ENCODE measurements around the gene TLN1. TPM values are rescaled to one million over a fixed set of nuclear protein-coding genes. Genes with fewer than 3 reads are reported as not detected.

Gene TLN1
- total RNA-seq, 1 donor from 2014 or later = 362 TPM

DNA sequence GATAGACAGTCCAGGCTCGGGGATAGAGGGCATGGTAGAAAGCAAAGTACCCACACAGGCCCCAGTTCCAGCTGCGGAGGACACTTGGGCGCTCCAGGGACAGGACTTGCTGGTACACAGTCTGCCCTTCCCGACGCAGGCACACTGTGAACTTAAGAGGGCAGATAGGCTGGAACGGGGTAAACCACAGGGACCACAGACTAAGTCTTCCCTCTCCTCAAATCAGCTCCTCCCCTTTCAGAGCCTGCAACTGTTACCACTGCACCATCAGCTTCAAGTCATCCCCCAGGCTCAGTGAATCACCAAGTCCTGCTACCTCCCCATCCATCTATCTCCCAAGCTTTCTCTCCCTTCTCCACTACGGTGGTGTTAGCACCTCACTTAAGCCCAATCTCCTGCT is 9.7 kb upstream of the TLN1 start:
- POLR2A ChIA-PET = interaction anchor here (0.6 to 1.7 kb wide), 3 partner anchors 10 to 95 kb away, joined by 3 to 8 read pairs (median 3); partner anchors contain the start of genes CREB3 and TLN1
- Mint-ChIP-seq H3K4me3 (no peak overlapping the region), H3K36me3 (ENCODE audit: low read depth) (peaks cover 85% of the 10 kb centered on the region)

DNA sequence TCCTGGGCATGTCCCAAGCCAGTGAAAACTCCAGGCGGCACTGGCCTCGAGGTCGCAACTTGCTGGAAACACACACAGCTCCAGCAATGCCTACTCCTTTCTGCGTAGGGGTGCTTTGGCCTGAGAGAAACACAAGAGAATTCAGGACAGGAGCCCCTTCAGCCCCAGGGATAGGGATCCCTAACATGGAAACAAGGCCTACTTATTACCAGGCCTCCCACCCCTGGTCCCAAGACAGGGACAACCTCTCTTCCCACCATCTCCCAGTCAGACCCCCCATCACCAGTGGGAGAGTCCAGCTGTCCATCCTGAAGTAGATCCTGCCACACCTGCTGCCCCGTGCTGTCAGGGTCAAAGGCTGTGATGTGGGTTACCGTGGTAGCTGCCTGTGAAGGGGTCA is 8.2 kb upstream of the TLN1 start:
- ChIA-PET CTCF (interaction anchor here (1.2 to 1.3 kb wide), 2 partner anchors 14 to 75 kb away, joined by 3 read pairs; no protein-coding TSS in a partner anchor), POLR2A (interaction anchor here (1.7 to 6.6 kb wide), 2 partner anchors 8 to 9 kb away, joined by 8 to 32 read pairs; partner anchors contain the start of genes CREB3, GBA2, RGP1 and TLN1)
- H3K9me3 Mint-ChIP-seq = no peaks in the 10 kb centered on the region
- H3K4me1 Mint-ChIP-seq = peaks cover 6% of the 10 kb centered on the region
- H3K27ac Mint-ChIP-seq = no peak overlapping the region
- peaks cover 92% of the 10 kb centered on the region for H3K36me3 Mint-ChIP-seq (ENCODE audit: low read depth)
- intact Hi-C loops (cut with micrococcal nuclease) = no loop called here
- no peak for ATAC-seq (ENCODE audit: low read depth)
- H3K4me3 Mint-ChIP-seq = no peak overlapping the region
- TF ChIP-seq CTCF (IDR thresholded peaks at IDR 0.05) = no peak
- no peak for DNase-seq
- H3K27me3 Mint-ChIP-seq = no peaks in the 10 kb centered on the region

More for the DNA sequence above, 9.7 kb upstream of the TLN1 start:
- CTCF ChIA-PET = no interaction called here
- no peak overlapping the region for H3K27ac Mint-ChIP-seq
- DNase-seq (no peak), ATAC-seq (ENCODE audit: low read depth) (no peak)
- H3K9me3 Mint-ChIP-seq = no peaks in the 10 kb centered on the region
- intact Hi-C loops (cut with micrococcal nuclease) = no loop called here
- H3K4me1 Mint-ChIP-seq = peaks cover 17% of the 10 kb centered on the region
- TF ChIP-seq CTCF (IDR thresholded peaks at IDR 0.05) = no peak
- H3K27me3 Mint-ChIP-seq = no peaks in the 10 kb centered on the region

DNA sequence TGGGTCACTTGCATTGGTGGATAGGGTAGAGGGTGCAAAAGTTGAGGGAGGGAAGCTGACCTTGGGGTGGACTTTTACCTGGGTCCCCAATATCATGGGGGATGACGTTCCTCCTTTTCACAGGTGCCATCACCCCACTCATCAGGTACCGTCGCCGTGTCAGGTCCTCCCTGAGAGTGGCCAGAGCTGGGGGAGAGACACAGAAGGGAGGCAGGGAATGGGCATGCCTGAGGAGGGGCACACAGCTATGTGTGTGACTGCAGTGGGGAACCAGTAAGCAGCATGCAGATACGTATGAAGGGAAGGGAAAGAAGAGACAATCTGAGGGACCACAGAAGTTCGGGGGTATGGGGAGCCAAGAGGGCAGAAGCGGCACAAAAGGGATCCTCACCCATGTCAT is 6.9 kb upstream of the TLN1 start:
- CTCF ChIA-PET = interaction anchor here (0.8 to 2.9 kb wide), 7 partner anchors 9 to 143 kb away, joined by 3 to 12 read pairs (median 3); partner anchors contain the start of genes GBA2, RGP1 and SPAG8
- H3K27me3 Mint-ChIP-seq = no peaks in the 10 kb centered on the region
- no peak for TF ChIP-seq CTCF (IDR thresholded peaks at IDR 0.05)

DNA sequence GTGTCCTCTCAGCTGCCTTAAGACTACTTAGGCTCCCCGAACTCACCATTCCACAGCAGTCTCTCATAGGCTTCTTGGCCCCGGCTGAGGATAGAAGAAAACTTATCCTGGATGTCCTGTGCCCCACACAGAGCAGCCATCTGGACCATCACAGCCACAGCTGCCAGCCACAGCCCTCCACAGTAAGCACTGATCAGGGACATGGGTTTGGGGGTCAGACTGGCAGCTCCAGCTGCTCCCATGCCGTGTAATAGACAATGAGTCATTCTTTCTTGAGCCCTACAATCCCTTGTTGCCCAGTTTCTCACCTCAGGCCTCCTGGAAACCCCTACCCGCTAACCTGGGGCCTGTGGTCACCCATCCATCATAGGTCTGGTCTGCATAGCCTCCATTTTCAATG is 6.2 kb upstream of the TLN1 start:
- H3K27me3 Mint-ChIP-seq = no peaks in the 10 kb centered on the region
- no peak for TF ChIP-seq CTCF (IDR thresholded peaks at IDR 0.05)
- H3K9me3 Mint-ChIP-seq = no peaks in the 10 kb centered on the region
- ChIA-PET POLR2A (interaction anchor here (6.6 kb wide), 1 partner anchor 11 kb away, joined by 32 read pairs; the partner anchor contains the start of genes GBA2 and RGP1), CTCF (interaction anchor here (0.9 to 2.9 kb wide), 3 partner anchors 10 to 144 kb away, joined by 3 to 12 read pairs (median 7); partner anchors contain the start of genes GBA2 and RGP1)
- intact Hi-C loops (cut with micrococcal nuclease) = loop anchor here (10.0 kb wide), 1 partner anchor 1073 kb away; the partner anchor contains the start of gene CCL27
- no peak for ATAC-seq (ENCODE audit: low read depth)
- H3K36me3 Mint-ChIP-seq (ENCODE audit: low read depth) = peaks cover 81% of the 10 kb centered on the region
- DNase-seq = no peak
- H3K4me1 Mint-ChIP-seq = peaks cover 6% of the 10 kb centered on the region
- no peak overlapping the region for H3K4me3 Mint-ChIP-seq
- no peak overlapping the region for H3K27ac Mint-ChIP-seq

More for the DNA sequence above, 6.9 kb upstream of the TLN1 start:
- intact Hi-C loops (cut with micrococcal nuclease) = loop anchor here (10.0 kb wide), 1 partner anchor 1074 kb away; the partner anchor contains the start of gene CCL27
- DNase-seq (no peak), ATAC-seq (ENCODE audit: low read depth) (no peak)
- Mint-ChIP-seq H3K27ac (no peak overlapping the region), H3K4me1 (peaks cover 6% of the 10 kb centered on the region), H3K4me3 (no peak overlapping the region), H3K9me3 (no peaks in the 10 kb centered on the region), H3K36me3 (ENCODE audit: low read depth) (peaks cover 88% of the 10 kb centered on the region)
- POLR2A ChIA-PET = interaction anchor here (6.6 kb wide), 1 partner anchor 10 kb away, joined by 32 read pairs; the partner anchor contains the start of genes GBA2 and RGP1

DNA sequence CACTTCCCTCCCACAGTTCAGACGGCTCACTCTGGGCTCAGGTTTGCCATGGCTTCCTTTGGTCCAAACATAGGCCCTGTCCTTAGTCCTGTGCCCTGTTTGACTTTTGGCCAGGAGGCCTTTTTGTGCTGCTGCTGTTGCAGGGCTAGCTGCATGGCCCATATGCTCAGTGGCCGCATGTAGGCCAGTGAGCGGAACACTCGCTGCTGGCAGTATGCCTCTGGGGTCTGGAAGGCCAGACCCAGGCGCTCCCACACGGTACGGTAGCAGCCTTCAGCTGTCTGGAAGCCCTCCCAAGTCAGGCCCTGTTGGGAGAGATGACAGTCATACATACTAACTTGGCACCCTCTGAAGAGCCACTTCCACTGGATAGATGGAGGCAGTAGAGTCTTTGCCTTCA is 5.1 kb upstream of the TLN1 start:
- peaks cover 72% of the 10 kb centered on the region for H3K36me3 Mint-ChIP-seq (ENCODE audit: low read depth)
- intact Hi-C loops (cut with micrococcal nuclease) = loop anchor here (2.0 to 10.0 kb wide), 2 partner anchors 54 to 1072 kb away; partner anchors contain the start of genes CCL27 and NPR2
- no peaks in the 10 kb centered on the region for H3K9me3 Mint-ChIP-seq
- H3K27me3 Mint-ChIP-seq = no peaks in the 10 kb centered on the region
- ATAC-seq (ENCODE audit: low read depth) (no peak), DNase-seq (no peak)
- no peak overlapping the region for H3K4me3 Mint-ChIP-seq
- TF ChIP-seq CTCF (IDR thresholded peaks at IDR 0.05) = no peak
- H3K27ac Mint-ChIP-seq = no peak overlapping the region
- peaks cover 9% of the 10 kb centered on the region for H3K4me1 Mint-ChIP-seq
- ChIA-PET POLR2A (interaction anchor here (0.9 to 6.6 kb wide), 2 partner anchors 12 to 90 kb away, joined by 3 to 32 read pairs; partner anchors contain the start of genes GBA2 and RGP1), CTCF (interaction anchor here (0.6 to 2.9 kb wide), 7 partner anchors 11 to 90 kb away, joined by 3 to 12 read pairs (median 7); partner anchors contain the start of genes GBA2 and RGP1)

Measured in activated B cell treated with CpG ODN at 0.5 μM for 24 hours (primary cell).